Effector memory CD8-positive, alpha-beta T cell (primary cell): ENCODE data around the gene KRT6C.
"Not testable (repeated sequence)": the region's sequence is repeated elsewhere in the genome, so short reads cannot be mapped to it uniquely, and the experiment has no call there.

Source experiments
- ATAC-seq: fragments of 150-1000 bp; cut with Tn5 transposase; replicated peaks from 2 replicates; pipeline ENCODE4 v1.10.0; 2021; ENCODE audit warnings: mild to moderate bottlenecking, moderate library complexity
- DNase-seq, 3 experiments: peaks; one replicate each; pipeline ENCODE4 v3.0.0; 2021
- H3K27ac Mint-ChIP-seq, 2 donors: one replicate each; pipeline ENCODE4 v1.8.0; 2022; ENCODE audit warnings: mild to moderate bottlenecking in 2 of 2, mixed read lengths in 2 of 2, moderate library complexity in 2 of 2
- H3K27me3 Mint-ChIP-seq, 2 donors: one replicate each; pipeline ENCODE4 v1.8.0; 2022; ENCODE audit warnings: mixed read lengths in 2 of 2
- H3K36me3 Mint-ChIP-seq: one replicate; pipeline ENCODE4 v1.8.0; 2022; ENCODE audit warnings: mild to moderate bottlenecking, moderate library complexity, mixed read lengths; ENCODE audit not compliant: insufficient read depth
- H3K4me1 Mint-ChIP-seq, 2 donors: one replicate each; pipeline ENCODE4 v1.8.0; 2022; ENCODE audit warnings: low read depth in 2 of 2, mixed read lengths in 2 of 2
- H3K4me3 Mint-ChIP-seq, 2 donors: one replicate each; pipeline ENCODE4 v1.8.0; 2022; ENCODE audit warnings: mild to moderate bottlenecking in 2 of 2, mixed read lengths in 2 of 2, moderate library complexity in 2 of 2
- H3K9me3 Mint-ChIP-seq, 2 donors: one replicate each; pipeline ENCODE4 v1.8.0; 2022; ENCODE audit warnings: mixed read lengths in 2 of 2

KRT6C gene

DNA sequence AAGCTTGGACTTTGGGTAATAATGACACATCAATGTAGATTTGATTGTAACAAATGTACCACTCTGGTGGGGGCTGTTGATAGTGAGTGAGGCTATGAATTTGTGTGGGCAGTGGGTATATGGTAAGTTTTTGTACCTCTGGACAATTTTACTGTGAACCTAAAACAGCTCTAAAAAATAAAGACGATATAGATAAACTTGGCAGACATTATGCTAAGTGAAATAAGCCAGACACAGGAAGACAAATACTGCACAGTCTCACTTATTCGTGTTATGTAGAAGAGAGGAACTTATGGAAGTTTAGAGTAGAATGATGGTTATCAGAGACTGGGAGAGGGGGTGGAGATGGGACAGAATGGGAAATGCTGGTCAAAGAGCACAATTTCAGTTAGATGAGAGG, 8.7 kb downstream of the KRT6C start:
- Mint-ChIP-seq H3K36me3 (no peaks in the 10 kb centered on the region), H3K4me3 (no peak overlapping the region), H3K27ac (no peak overlapping the region), H3K4me1 (no peaks in the 10 kb centered on the region), H3K27me3 (peaks cover 29 to 52% of the 10 kb centered on the region in 2 donors), H3K9me3 (no peaks in the 10 kb centered on the region)
- ATAC-seq (no peak), DNase-seq (no peak)

DNA sequence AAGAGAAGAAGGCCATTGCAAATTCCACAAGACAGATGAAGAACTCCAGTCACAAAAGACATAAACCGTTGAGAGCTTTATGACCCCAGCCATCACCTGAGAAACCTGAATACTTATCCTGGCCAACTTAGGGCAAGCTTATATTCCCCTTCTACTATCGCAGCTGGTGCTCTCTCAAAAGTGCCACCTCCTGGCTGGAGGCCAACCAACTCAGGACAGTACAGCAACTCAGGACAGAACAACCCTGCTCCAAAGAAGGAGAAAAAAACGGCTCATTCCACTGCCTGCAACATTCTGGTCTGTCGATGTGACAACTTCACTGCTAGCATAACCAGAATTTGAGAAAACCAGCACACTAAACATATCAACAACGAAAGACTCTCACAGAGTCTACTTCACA, 11.9 kb downstream of the KRT6C start:
- Mint-ChIP-seq H3K9me3 (no peaks in the 10 kb centered on the region), H3K27me3 (peaks cover 24 to 34% of the 10 kb centered on the region in 2 donors), H3K36me3 (no peaks in the 10 kb centered on the region), H3K4me1 (no peaks in the 10 kb centered on the region), H3K4me3 (no peak overlapping the region), H3K27ac (no peak overlapping the region)
- no peak for ATAC-seq
- DNase-seq, result no peak

DNA sequence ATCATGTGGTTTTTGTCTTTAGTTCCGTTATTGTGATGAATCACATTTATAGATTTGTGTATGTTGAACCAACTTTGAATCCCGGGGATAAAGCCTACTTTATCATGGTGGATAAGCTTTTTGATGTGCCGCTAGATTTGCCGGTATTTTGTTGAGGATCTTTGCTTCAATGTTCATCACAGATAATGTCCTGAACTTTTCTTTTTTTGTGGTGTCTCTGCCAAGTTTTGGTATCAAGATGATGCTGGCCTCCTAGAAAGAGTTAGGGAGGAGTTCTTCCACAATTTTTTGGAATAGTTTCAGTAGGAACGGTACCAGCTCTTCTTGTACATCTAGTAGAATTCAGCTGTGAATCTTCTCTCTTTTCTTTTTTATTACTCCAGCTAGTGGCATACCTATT, 14.7 kb downstream of the KRT6C start:
- Mint-ChIP-seq H3K27me3 (peaks cover 16 to 33% of the 10 kb centered on the region in 2 donors), H3K4me1 (peaks cover 12% of the 10 kb centered on the region in 2 donors), H3K27ac (no peak overlapping the region), H3K9me3 (no peaks in the 10 kb centered on the region), H3K4me3 (no peak overlapping the region), H3K36me3 (no peaks in the 10 kb centered on the region)
- no peak for ATAC-seq
- no peak for DNase-seq

DNA sequence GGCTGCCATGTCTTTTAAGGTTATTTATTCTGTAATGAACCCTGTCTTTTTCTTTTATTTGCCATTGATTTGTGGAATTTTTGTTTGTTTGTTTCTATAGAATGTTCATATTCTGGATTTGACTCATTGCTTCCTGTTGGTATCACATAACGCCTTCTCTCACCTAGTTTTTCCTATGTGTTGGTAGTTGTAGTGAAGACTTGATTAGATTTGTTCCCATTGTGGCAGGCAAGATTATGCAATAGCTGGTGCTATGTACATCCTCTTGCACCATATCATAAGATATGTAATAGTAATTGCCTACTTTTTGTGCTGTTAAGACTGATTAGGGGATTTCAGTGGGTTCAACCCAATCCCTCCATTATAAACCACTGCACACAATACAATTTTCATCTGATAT, 17.8 kb downstream of the KRT6C start:
- ATAC-seq (no peak), DNase-seq (no peak)
- Mint-ChIP-seq H3K9me3 (no peaks in the 10 kb centered on the region), H3K4me1 (peaks cover 12% of the 10 kb centered on the region in 2 donors), H3K27ac (no peak overlapping the region), H3K27me3 (peaks cover 9 to 26% of the 10 kb centered on the region in 2 donors), H3K36me3 (no peaks in the 10 kb centered on the region), H3K4me3 (no peak overlapping the region)

DNA sequence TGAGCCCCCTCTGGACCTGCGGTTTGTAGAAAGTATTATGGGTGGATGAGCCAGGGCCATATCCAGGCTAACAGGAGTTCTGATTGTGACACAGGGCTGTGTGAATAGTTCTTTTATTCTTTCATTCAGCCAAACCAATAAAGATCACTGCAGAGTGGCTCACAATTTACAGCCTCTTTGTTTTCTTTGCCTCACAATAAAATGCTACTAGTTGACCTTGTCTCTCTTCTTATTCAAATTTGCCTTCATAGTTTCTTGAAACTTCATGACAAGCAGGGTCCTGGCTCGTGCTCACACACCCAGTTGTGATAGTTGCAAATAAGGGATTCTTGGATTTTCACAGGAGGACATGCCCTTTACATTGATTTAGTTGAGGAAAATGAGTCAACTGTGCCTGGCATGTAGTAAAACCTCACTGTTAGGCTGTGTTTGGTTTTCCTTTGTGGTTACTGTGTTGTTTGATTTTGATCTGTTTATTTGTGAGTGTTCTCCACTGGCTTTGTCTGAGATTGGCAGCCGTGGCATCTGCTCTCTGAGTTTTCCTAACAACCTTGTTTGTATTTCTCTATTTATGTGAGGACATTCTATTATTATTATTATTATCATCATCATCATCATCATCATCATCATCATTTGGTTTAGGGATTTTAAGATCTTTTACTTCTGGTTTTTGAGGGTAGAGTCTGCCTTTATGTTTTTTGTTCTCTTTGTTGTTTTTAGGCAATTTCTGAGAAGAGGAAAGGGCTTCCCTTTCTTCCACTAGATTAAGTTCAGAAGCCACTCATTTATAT, 19.0 kb downstream of the KRT6C start:
- Mint-ChIP-seq H3K36me3 (no peaks in the 10 kb centered on the region), H3K4me3 (no peak overlapping the region), H3K9me3 (no peaks in the 10 kb centered on the region), H3K4me1 (peaks cover 12 to 13% of the 10 kb centered on the region in 2 donors), H3K27me3 (peaks cover 8 to 28% of the 10 kb centered on the region in 2 donors), H3K27ac (peak overlapping the region in 1 of 2 donors; percentile 3)
- no peak for ATAC-seq
- no peak for DNase-seq

DNA sequence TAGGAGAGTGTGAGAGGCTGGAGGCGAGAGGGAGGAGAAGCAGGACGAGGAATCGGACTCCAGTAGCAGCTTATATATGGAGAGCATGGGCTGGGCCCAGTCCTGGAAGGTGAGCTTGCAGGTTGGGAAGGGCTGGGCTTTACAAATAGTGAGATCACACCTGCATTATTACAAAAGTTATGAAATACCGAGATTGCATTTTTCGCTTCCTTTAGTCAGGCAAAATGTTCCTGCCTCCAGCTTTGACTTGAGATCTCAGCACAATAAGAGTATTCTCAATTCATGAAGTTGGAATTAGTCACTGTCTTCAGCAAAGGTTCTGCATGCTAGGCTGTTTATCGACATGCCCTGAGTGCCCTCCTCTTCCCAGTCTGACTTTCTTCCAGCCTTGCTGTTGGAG, 21.5 kb downstream of the KRT6C start, which contains the start of gene KRT6B:
KRT6B (minus strand) TSS at position 46 of the 400 bp plus-strand sequence. CDS start 68 bp downstream, outside the sequence.
- Mint-ChIP-seq H3K4me3 (no peak within 1 kb of the TSS), H3K27me3 (peaks cover 5 to 35% of the 10 kb centered on the region in 2 donors), H3K36me3 (peaks cover 4% of the 10 kb centered on the region), H3K9me3 (no peaks in the 10 kb centered on the region), H3K27ac (no peak within 1 kb of the TSS), H3K4me1 (peaks cover 15 to 18% of the 10 kb centered on the region in 2 donors)
- ATAC-seq, result no peak
- DNase-seq, result no peak

DNA sequence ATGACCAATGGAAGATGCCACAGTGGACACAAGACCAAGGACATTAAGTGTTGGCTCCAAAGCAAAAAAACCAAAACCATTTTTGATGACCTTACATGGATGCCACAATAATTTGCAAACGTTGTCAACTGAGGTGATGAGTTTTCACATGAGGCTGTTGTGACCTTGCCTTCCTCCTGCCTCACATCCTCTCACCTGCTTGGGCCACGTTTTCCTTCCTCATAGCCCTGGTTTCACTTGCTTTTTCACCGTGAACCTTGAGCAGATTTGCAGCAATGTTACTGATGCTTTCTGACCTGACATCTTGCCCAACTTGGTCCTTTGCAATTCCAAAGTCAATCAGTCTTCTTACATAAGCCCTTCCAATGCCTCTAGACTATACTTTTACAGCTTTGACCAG, 25.4 kb downstream of the KRT6C start:
- H3K36me3 Mint-ChIP-seq, result peaks cover 4% of the 10 kb centered on the region
- ATAC-seq (no peak), DNase-seq (no peak)
- peaks cover 6 to 8% of the 10 kb centered on the region in 2 donors for H3K4me1 Mint-ChIP-seq
- H3K27ac Mint-ChIP-seq, result no peak overlapping the region
- H3K4me3 Mint-ChIP-seq, result no peak overlapping the region
- no peaks in the 10 kb centered on the region for H3K9me3 Mint-ChIP-seq
- peaks cover 11 to 67% of the 10 kb centered on the region in 2 donors for H3K27me3 Mint-ChIP-seq

DNA sequence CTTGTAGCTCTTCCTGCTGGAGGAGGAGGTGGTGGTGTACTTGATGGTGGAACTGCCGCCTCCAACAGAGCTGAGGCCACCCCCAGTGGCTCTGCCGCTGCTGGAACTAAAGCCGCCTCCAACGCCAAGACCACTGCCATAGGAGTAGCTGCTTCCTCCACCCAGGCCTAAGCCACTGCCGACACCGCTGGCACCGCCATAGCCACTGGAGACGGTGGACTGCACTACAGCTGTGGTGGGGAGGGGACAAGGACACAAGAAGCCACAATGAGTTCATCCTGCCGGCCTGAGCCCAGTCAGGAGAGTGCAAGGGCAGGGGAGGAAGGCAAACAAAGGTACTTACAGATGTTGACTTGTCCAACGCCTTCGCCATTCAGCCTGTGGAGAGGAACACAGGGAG, 26.4 kb downstream of the KRT6C start:
- DNase-seq, ATAC-seq, H3K27ac Mint-ChIP-seq, H3K4me3 Mint-ChIP-seq, H3K4me1 Mint-ChIP-seq, H3K36me3 Mint-ChIP-seq, H3K9me3 Mint-ChIP-seq: not testable (repeated sequence)
- H3K27me3 Mint-ChIP-seq, result peaks cover 21 to 77% of the 10 kb centered on the region in 2 donors

DNA sequence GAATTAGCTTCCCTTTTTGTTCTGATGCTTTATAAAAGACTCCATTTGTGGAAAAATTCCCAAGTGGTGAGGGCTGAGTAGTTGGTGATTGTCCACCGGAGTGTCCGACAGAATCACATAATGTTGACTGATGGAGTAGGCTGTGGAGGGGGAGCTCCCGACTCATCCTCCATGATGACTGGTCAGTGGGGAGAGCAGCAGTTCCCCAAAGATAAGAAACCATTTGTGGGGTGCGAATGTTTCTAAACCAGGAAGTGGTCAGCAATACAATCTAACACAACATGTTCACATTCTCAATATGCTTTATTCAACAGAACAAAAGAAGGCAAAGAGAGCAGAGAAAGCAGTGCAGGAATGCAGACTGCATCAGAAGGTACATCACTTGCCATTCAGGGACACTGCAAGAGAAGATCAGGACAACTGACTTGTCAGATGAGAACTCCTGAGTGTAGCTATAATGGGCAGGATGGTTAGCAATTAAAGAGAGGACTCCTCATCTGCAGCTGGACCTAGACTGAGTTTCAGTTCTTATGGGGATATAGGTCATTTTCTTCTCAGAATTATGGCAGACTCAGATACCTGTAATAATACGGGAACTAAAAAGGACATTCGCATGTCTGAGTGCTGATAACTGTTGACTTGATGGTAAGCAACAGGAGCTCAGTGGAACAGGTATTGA, 27.1 kb downstream of the KRT6C start:
- peaks cover 6 to 8% of the 10 kb centered on the region in 2 donors for H3K4me1 Mint-ChIP-seq
- H3K27me3 Mint-ChIP-seq, result peaks cover 21 to 77% of the 10 kb centered on the region in 2 donors
- H3K9me3 Mint-ChIP-seq, result no peaks in the 10 kb centered on the region
- no peak overlapping the region for H3K4me3 Mint-ChIP-seq
- H3K27ac Mint-ChIP-seq, result no peak overlapping the region
- DNase-seq, result no peak
- peaks cover 4% of the 10 kb centered on the region for H3K36me3 Mint-ChIP-seq
- ATAC-seq, result no peak

DNA sequence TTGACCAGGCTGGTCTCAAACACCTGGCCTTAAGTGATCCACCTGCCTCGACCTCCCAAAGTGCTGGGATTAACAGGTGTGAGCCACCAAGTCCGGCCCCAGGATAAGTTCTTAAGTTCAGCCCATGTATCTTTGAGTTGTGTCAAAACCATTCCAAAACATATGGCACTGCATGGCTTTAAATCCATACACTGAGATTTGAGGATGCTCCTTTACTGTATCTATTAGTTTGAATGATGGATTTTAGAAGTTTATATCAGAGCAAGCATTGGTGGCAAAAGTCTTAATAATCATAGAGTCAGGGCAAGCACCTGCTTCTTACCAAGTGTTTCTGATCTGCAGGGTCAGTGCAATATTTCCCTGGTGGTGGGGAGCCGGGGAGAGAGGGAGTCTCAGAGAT, 27.7 kb downstream of the KRT6C start:
- DNase-seq (no peak), ATAC-seq (no peak)
- Mint-ChIP-seq H3K27ac (no peak overlapping the region), H3K4me3 (no peak overlapping the region), H3K4me1 (peaks cover 6 to 8% of the 10 kb centered on the region in 2 donors), H3K36me3 (peaks cover 4% of the 10 kb centered on the region), H3K9me3 (no peaks in the 10 kb centered on the region), H3K27me3 (peaks cover 26 to 83% of the 10 kb centered on the region in 2 donors)

DNA sequence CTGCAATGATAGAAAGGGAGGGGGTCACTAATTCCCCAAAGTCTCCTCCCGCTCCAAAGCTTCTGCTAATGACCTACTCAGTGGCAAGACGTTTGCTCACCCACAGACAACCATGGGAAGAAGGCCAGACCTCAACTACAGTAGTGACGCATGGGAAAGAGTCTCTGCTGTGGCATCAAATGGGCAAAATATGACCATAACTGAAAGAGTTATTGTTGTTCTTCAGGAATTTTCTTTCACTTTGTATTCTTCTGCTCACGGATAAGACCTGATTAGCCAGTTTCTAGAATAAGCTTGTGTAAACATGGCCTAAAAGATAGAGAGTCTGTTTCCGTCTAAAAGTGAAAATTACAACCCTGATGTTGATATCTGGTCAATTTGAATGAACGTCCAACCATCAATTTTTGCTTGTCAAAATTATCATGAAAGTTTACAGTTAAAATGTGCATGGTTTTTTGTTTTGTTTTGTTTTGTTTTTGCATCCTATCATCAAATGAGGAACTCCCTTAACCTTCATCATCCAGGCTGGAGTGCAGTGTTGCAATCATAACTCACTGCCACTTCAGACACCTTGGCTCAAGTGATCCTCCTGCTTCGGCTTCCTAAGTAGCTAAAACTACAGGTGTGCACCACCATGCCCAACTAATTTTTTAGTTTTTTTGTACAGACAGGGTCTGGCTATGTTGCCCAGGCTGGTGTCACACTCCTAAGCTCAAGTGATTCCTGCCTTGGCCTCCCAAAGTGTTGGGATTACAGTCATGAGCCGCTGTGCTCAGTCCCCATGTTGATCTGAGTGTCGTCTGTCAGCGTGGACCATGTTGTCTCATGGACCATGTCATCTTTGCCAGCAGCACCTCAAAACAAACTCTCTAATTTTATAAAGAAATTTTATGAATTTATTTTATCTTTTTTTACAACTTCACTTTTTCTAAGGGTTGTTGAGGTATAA, 28.7 kb downstream of the KRT6C start:
- ATAC-seq (no peak), DNase-seq (no peak)
- no peak overlapping the region for H3K4me3 Mint-ChIP-seq
- H3K27me3 Mint-ChIP-seq, result peaks cover 29 to 83% of the 10 kb centered on the region in 2 donors
- no peak overlapping the region for H3K27ac Mint-ChIP-seq
- H3K9me3 Mint-ChIP-seq, result no peaks in the 10 kb centered on the region
- peaks cover 4% of the 10 kb centered on the region for H3K36me3 Mint-ChIP-seq
- H3K4me1 Mint-ChIP-seq, result peaks cover 6% of the 10 kb centered on the region in 2 donors

DNA sequence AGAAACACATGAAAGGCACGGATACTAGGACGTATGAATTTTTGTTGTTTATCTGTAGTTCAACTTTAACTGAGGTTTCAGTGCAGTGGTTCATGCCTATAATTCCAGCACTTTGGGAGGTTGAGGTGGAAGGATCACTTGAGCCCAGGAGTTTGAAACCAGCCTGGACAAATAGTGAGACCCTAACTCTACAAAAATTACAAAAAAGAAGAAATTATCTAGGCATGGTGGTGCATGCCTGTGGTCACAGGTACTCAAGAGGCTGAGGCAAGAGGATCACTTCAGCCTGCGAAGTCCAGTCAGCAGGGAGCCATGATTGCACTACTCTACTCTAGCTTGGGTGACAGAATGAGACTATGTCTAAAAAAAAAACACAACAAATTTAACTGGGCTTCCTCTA, 29.6 kb downstream of the KRT6C start:
- Mint-ChIP-seq H3K9me3 (no peaks in the 10 kb centered on the region), H3K4me1 (peaks cover 6% of the 10 kb centered on the region in 2 donors), H3K36me3 (peaks cover 4% of the 10 kb centered on the region), H3K27ac (no peak overlapping the region), H3K4me3 (no peak overlapping the region), H3K27me3 (peaks cover 32 to 86% of the 10 kb centered on the region in 2 donors)
- ATAC-seq, result no peak
- DNase-seq, result no peak

DNA sequence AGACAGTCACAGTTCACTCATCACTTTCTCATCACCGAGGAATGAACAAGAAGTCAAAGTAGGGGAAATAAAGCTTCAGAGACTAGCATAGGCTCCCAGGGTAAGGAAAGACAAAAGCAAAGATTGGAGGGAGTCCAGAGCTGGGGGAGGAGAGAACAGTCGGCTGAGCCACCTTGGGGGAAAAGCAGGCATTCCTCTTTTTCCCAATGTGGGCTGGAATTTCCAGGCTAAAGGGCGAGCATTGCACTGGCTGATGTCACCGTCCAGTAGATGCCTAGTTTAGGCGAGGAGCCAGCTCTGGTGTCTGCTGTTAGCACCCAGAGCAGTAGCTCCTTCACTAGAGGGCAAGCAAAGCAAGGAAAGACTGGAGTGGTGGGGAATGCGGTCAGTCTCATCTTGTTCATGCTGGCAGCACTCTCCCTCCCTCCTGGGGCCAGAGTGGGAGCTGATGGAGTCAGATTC, 31.0 kb downstream of the KRT6C start:
- Mint-ChIP-seq H3K27ac (no peak overlapping the region), H3K4me1 (peaks cover 0 to 5% of the 10 kb centered on the region in 2 donors), H3K9me3 (no peaks in the 10 kb centered on the region), H3K27me3 (peaks cover 32 to 80% of the 10 kb centered on the region in 2 donors), H3K4me3 (no peak overlapping the region), H3K36me3 (no peaks in the 10 kb centered on the region)
- no peak for ATAC-seq
- no peak for DNase-seq
